Sigmoid colon (tissue), 3 donors: ENCODE measurements around the gene COLEC12.

Experiments
- CTCF ChIP-seq, 4 experiments: fragments of 450-650 bp in 3 of 4; fragments of 200-600 bp in 1 of 4; IDR thresholded peaks; one replicate each; pipeline ENCODE4 v1.5.1; 2016 to 2019; ENCODE audit warnings: antibody characterized with exemption in 4 of 4, mild to moderate bottlenecking in 3 of 4, moderate library complexity in 2 of 4
- POLR2A ChIP-seq, 2 donors: fragments of 450-650 bp; IDR thresholded peaks; one replicate each; pipeline ENCODE4 v1.6.1; 2016; ENCODE audit warnings: antibody characterized with exemption in 2 of 2, mild to moderate bottlenecking in 2 of 2, moderate library complexity in 2 of 2

DNA sequence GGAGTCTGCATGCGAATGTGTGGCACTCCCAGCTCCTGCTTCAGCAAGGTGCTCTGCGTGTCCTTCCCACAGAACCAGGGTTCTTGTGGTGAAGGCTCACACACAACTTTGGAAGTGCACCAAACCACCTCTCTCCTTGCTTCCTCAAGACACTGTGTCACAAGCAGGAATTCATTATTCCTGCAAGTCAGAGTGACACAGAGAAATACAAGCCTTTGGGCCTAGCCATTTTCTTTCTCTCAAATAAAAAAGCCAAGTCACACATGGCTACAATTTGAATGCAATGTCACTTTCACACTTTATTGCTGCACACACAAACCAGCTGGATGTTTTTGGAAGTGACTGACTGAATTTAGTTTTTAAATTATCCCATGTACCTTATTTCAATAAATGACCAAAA is 202.6 kb downstream of the COLEC12 start:
- TF ChIP-seq POLR2A (IDR thresholded peaks at IDR 0.05): no peak
- no peak for TF ChIP-seq CTCF (IDR thresholded peaks at IDR 0.05)
